HG02642 (cell line): ENCODE measurements around the gene LAMC2.

Source experiments
- ATAC-seq: cut with Tn5 transposase; IDR thresholded peaks from one replicate; pipeline ENCODE4 v1.9.1; 2021; ENCODE audit warnings: mild to moderate bottlenecking; ENCODE audit not compliant: unreplicated experiment, poor library complexity

The LAMC2 gene

DNA sequence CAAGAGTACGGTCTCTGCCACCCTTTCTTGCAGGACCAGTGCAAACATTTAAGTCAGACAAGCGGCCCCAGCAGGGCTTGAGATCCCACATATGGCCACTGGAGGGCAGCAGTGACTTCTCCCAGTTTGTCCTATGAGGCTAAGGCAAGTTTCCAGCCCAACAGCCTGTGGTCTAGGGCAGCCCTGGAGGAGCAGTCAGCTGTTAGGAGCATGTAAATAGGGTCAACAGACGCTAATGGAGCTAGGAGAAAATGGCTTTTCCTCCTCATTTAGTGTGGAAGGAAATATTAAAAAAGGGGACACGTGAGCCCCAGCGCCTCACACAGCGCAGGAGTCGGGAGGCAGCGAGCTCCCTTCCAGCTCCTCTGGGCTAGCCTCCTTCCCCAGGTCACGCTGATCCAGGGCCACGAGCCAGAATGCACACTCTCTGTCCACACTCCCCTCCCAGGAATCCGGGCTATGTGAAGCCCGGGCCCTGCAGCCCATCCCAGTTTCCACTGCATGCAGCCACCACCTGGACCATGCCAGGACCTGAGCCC lies 95.6 kb downstream of the LAMC2 start:
- ATAC-seq: peak; percentile 79

DNA sequence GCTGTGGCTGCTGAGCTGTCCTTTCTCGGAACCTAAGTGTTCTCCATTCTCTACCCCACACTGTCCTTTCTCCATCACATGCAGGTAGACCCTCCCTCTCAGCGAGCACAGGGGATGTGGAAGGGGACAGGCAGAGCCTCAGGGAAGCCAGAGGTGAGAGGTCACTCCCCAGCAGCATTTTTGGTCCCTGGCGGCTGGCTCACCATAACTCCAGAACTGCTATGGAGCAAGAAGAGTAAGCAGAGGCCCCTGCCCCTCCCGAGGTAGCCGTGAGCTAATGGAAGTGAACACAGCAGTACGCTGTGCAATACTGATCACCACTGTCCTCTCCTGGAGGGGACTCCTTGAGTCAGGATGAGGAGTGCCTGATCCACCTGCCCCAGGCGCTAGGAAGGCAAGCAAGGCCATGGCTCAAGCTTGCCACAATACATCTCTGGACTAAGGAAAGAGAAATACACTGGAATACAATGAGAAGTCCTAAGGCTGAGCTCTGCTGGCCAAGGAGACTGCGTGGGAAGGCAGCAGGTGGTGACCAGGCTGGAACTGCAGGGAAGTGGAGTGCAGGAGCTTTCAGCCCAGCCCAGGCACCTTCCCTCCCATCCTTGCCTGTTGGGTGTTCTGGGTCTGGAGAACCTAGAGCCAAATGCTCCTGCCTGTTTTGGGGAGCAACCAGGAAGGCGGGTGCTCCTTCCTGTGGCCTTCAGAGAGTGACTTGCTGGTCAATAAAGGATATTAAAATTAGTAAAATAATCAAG lies 96.2 kb downstream of the LAMC2 start:
- no peak for ATAC-seq

DNA sequence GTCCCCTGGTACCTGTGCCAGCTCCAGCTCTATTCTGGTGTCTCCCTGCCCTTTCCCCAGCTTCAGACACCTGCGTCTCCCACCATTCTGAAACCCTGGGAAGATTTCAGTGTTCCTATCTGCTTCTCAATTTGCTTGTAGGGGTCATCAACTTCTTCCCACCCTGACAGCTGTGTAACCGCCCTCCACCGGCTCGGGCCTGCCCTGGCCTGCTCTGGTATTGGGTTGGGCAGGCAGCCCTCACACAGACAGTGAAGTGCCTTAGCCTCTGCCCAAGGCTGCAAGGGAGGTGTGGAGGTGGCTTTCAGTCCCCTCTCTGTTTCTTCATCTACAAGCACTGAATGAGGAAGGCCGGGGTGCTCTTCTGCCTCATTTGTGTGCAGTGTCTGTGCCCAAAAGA lies 97.2 kb downstream of the LAMC2 start:
- ATAC-seq: no peak

DNA sequence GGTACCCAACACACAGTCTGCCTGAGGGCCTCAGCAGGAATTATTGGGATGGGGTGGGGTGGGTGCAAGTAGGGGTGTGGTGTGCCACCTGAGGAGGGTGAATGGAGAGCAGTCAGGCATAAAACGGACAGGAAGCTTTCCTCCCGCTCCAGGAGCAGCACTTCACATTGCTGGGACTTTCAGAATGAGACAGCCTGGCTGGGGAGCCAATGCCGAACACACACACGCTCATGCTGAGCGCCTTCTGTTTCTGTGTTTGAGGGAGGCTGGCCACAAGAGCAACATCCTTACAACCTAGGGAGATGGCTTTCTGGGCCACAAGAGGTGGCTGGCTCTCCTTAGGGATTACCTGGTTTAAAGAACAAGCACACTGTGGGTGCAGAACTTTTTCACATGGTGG lies 98.0 kb downstream of the LAMC2 start:
- ATAC-seq: no peak

DNA sequence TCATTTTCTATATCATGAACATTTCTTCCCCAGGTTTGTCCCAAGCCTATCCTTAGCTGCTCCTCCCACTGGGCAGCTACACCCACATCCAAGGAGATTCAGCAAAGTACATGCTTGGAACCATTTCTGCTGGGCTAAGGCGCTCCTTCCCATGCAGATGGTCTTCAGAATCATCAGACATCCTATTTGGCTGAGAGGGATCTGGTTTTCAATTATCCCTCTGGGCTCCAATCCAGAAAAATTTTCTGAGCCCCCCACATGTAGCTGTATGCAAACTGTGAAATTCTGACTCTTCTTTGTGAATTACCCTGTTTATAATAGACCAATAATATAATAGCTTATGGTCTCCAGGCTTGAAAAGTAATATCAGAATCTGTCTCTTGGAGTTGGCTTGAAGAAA lies 99.2 kb downstream of the LAMC2 start:
- no peak for ATAC-seq

DNA sequence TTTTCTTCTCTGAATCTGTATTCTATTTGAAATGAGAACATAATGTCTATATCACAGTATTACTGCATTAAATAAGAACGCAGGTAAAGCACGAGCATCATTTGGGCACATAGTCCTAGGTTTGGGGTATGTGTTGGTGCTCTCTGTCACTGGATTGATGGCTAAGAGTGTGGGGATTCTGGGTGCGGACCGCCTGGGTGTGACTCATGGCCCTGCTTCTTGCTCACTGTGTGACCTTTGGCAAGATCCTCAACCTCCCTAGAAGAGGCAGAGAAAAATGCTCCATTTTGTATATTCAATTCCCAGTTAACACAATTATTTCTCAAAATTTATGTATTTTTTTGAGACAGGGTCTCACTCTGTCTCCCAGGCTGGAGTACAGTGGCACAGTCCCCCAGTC lies 99.7 kb downstream of the LAMC2 start:
- no peak for ATAC-seq

DNA sequence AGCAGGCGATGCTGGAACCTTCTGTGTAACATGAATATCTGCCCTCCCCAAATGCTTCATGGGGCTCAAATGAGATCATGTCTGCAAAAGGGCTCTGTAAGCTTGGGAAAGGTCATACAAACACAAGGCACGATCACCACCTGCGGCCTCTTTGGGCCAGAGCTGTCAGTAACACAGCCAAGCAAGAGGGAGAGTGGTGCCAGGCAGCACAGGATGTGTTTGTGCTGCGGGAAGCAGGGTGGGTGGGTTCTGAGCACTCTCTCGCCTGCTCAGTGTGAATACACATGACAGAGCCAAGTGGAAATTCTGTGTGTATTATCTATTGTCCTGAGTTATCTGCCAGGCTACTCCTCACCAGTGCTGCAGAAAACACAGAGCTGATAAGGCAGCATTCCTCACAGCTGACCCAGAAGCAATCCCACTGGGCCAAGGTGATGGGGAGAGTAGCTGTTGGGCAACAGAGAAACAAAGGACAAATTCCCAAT lies 101.2 kb downstream of the LAMC2 start:
- no peak for ATAC-seq

DNA sequence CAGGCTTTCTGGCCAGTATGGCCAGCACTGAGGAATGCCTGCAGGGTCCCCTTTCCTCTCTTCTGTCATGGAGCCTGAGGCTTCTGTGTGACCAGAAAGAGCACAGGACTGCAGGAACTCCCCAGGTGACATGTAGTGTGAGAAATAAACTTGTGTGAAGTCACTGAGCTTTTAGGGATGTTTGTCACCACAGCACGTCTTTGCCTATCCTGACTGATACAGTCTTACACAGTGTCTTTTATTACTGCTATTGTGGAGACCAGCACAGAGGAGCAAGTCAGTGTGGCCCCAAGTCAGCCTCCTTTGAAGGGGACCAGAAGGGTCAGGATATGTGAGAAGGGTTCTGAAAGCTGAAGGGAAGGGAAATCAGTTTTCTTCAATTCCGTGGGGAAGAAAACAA lies 102.5 kb downstream of the LAMC2 start:
- ATAC-seq: no peak

DNA sequence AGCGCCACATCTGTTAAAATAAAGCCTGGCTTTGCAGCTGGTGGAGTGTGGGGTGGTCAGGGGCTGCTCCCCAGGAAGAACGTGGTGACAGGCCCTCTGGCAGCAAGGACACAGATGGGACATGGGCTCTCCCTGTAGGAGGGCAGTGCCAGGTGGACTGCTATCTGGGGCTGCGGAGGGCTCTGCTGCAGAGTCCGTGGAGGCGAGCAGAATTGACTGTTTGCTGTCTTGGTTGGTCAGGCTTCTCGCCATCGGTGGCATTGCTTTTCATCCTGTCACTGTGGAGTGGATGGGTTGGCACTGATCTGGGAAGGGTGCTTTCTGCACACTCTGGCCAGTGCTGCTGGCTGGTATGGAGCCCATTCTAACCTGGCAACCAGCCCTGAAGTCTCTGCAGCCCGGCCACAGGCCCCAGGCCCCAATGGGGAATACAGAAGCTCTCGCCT lies 103.0 kb downstream of the LAMC2 start:
- no peak for ATAC-seq

DNA sequence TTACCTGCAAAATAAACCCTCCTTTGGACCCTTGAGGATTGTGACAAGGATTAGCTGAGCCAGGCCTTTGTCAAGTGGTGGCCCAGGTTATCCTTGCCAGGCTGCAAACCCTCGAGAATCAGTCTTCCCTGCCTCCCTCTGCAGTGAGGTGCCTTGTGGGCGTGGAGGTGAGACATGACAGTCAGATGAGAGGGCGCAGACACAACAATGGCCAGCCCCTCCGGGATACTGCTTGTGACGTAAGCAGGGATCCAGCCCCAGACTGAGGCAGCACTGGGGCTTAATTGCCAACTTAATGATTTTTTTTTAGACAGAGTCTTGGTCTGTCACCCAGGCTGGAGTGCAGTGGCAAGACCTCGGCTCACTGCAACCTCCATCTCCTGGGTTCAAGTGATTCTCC lies 104.6 kb downstream of the LAMC2 start:
- ATAC-seq: no peak

DNA sequence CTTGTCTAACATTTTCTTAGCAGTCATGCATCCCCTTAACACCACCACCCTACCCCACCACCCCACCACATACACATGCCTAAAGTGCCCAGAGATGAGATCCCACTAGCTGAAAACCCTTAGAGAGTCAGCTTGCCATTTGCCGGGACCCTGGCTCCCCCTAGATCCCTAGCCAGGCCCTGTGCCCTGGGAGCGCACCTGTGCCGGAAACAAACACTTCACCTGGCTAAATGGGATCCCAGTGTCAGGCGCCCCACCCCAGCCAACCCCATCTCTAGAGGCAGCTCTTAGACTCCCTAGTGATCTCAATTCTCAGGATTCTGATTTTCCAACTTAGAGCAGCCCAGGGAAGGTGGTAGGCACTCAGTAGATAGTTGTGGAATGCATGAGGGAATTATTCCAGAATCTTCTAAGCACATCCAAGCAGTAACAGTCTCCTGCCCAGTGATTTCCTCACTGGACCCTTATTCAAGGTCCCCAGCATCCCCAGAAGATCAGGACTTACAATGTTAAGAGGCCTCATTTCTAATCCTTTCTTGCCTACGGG lies 105.2 kb downstream of the LAMC2 start:
- no peak for ATAC-seq

DNA sequence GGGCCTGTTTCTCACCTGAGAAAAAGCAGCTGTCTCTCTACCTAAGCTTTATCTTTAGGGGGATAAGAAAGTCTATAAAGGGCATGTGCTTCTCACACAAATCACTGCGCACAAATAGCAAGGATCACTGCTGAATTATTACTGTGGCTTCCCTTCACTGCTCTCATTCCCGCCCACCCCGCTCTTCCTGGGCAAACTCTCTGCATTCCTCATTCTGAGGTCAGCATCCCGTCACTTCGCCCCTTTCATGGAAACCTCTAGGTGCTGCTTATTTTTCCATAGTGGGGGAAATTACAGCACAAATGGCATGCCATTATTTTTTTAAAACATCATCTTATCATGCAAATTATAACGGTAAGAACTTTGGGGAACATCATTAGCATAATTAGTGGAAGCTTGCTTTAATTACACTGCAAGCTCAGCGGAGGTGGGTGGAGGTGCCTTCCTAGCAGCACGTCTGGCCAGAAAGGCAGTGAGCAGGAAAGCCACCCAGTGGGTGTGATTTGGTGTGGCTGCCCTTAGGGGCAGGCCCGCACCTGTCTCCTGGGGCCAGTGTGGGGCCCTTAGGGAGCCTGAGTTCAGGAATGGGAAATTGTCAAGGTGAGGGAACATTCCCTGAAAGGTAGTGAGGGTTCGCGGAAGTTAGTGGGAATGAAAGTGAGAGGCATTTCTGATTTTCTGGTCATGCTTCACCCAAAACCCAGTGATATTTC lies 105.9 kb downstream of the LAMC2 start:
- ATAC-seq: no peak

DNA sequence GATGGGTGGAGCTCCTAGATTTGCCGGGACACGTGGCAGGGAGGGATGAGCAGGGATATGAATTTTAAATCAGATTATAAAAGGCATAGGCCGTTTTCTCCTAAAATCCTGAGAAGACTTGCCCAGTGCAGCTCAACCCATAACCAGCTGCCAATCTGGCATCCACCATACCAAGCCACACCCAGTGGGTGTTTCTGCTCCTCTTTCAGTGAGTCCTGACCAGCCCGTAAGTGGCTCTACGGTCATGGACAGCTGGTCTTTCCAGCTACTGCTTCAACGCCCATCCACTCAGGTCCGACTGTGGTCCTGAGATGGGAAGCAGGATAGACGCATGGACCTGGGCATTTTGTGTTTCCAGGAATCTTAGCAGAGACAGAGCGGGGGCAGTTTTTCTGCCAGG lies 107.2 kb downstream of the LAMC2 start:
- no peak for ATAC-seq

DNA sequence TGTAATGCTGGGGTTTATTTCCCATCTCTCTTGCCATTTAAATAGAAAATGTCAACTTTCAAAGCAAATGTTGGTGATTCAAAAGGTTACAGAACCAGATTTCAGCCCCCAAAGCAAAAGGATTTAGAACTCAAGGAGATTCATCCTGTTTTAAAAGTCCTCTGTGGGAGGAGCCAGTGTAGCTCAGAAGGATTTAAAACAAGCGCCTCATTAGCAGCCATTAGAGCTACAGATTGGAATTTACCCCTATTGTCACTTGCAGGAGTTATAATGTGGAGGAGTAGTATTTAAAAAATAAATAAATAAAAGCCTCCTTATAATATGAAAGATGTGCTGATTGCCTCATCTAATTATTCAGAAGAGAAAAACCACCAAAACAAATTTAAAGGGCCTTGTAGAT lies 107.8 kb downstream of the LAMC2 start:
- no peak for ATAC-seq
